ENCODE data around the gene ADGRF1.
"Not testable (repeated sequence)": the region's sequence is repeated elsewhere in the genome, so short reads cannot be mapped to it uniquely, and the experiment has no call there.

The ADGRF1 gene

GRCh38 chr6:47042275-47042791 lies at the start of gene ADGRF1:
ADGRF1 (minus strand) TSS chr6:47042332; CDS start chr6:47029061, 13,271 bp downstream.
- DNase-seq, result no peak

GRCh38 chr6:47090881-47091280 lies 48.7 kb upstream of the ADGRF1 start:
- DNase-seq, result no peak

DNA sequence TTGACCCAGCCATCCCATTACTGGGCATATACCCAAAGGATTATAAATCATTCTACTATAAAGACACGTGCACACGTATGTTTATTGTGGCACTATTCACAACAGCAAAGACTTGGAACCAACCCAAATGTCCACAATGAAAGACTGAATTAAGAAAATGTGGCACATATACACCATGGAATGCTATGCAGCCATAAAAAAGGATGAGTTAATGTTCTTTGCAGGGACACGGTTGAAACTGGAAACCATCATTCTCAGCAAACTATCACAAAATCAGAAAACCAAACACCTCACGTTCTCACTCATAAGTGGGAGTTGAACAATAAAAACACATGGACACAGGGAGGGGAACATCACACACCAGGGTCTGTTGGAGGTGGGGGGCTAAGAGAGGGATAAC lies 47.3 kb upstream of the ADGRF1 start:
- DNase-seq, result not testable (repeated sequence)

GRCh38 chr6:47086051-47086770 lies 44.1 kb upstream of the ADGRF1 start:
- no peak for DNase-seq

- DNase-seq, result no peak
Measured at GRCh38 chr6:47084610-47085009, 42.5 kb upstream of the ADGRF1 start.

GRCh38 chr6:47083586-47084047 lies 41.5 kb upstream of the ADGRF1 start:
- DNase-seq, result peak; percentile 44

- no peak for DNase-seq
Measured at GRCh38 chr6:47080083-47080596, 38.0 kb upstream of the ADGRF1 start.

- no peak for DNase-seq
Measured at GRCh38 chr6:47079638-47080037, 37.5 kb upstream of the ADGRF1 start.

DNA sequence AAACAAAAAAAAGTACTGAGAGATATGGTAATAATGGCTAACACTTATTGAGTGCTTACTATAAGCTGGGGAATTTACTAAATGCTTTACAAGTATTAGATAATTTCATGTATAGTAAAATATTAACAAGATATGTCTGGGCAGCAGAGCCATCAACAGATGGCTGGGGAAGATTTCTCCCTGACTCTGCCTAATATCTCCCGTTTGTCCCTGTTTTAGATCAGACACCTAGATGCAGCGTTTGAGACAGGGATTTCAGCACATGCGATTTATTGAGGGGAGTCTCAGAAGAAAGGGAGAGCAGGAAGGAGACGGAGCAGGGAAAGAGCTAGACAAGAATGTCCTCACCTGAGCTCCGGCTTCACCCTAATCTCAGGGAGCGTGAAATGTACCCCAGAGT lies 36.9 kb upstream of the ADGRF1 start:
- no peak for DNase-seq

GRCh38 chr6:47076422-47077344 lies 34.6 kb upstream of the ADGRF1 start:
- DNase-seq, result no peak

- DNase-seq, result no peak
Measured at GRCh38 chr6:47075741-47076421, 33.7 kb upstream of the ADGRF1 start.

GRCh38 chr6:47075168-47075567 lies 33.0 kb upstream of the ADGRF1 start:
- DNase-seq, result no peak

DNA sequence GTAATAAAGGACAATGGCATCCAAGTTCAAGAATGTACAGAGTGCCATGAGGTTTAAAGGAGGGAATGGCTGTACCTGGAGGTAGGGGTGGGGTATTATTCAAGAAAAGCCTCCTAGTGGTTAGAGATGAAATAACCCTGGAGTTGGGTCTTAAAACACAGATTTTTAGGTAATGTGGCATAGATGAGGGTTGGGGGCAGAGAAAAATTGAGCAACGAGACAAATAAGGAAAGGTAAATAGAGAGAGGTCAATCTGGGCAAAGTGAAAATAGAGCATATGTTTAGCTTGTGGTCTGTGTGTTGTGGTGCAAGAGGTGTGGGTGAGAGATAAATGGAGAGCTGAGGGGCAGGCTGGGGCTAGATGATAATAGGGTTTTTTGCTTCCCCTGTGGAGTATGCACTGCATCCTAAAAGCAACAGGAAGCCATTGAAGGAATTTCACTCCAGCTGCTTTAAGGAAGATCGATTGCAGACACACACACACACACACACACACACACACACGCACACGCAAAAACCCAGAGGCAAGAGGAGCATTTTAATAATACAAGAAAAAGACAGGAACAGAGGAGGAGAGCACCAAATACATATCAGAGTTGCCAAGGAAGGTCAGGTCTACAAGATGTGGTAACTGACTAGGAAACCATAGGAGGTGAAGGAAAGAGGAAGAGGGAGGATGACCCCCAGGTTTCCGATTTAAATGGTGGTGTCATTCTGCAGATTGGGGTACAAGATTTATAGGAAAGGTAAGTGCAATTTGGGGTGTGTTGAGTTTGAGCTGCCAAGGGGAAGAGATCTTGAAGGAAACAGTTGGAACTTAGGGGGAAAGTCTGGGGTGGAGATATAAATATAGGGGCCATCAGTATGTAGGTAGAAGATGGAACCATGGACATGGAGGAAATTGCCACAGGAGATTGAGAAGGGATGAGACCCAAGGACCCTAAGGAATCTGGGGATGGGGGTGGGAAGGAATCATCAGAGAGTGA lies 31.3 kb upstream of the ADGRF1 start:
- no peak for DNase-seq

GRCh38 chr6:47072667-47073066 lies 30.5 kb upstream of the ADGRF1 start:
- no peak for DNase-seq

- DNase-seq, result no peak
Measured at GRCh38 chr6:47071681-47072080, 29.5 kb upstream of the ADGRF1 start.

- DNase-seq, result no peak
Measured at GRCh38 chr6:47070461-47070860, 28.3 kb upstream of the ADGRF1 start.

DNA sequence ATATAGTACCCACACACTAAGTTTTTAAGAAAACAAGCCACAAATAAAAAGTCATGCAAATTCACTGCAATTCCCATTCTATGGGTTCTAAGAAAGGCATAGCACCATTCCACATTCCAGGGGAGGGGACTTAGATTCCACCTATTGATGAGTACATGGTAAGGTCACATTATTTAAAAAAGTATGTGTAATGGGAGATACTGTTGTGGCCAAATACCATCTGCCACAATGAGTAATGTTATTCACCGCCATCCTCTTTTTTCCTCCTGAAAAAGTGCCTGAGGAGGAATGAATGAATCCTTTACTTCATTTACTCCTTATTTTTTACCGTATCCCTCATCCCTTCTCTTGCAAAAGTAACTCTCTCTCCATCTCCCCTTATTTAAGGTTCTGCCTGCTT lies 27.0 kb upstream of the ADGRF1 start:
- DNase-seq, result no peak

- DNase-seq, result no peak
Measured at GRCh38 chr6:47066418-47066817, 24.3 kb upstream of the ADGRF1 start.

DNA sequence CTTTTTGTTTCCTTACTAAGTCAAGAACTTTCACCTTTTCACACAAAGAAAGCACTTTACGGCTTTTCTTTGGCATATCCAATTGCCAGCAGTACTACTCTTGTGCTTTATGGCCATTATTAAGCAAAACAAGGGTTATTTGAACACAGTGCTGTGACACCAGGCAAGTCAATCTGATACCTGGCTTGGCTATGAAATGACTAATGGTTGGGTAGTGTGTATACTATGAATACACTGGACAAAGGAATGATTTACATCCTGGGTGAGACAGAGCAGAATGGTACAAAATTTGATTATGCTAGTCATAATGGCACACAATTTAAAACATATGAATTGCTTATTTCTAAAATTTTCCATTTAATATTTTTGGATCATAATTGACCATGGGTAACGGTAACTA lies 22.1 kb upstream of the ADGRF1 start:
- DNase-seq, result no peak

DNA sequence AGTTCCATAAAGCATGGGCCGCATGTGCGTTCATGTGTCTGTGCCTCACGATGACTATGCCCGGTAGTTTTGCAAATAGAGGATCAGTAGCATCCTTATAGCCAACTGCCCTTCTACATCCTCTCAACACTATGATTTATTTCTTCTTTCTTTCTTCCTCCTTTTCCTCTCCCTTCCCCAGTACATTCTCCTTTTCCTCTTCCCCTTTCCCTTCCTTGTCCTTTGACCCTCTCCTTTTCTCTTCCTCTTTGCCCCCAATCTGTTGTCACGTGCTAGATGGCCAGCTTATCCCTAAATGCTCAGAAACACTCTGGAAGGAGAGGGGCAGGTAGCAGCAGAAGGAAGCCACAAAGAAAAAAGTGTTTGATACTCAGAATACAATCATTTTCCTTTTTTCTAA lies 20.2 kb upstream of the ADGRF1 start:
- no peak for DNase-seq
